ENCODE measurements around the gene DPP6.

Gene DPP6

GRCh38 chr7:154324196-154324595, 272.0 kb downstream of the DPP6 start:
- TF ChIP-seq CTCF (IDR thresholded peaks at IDR 0.05; ENCODE audit: control insufficient read depth, extremely low read depth, insufficient read depth) = no peak
- no peak for DNase-seq (ENCODE audit: low read depth)

GRCh38 chr7:154326421-154326820, 274.2 kb downstream of the DPP6 start:
- no peak for DNase-seq (ENCODE audit: low read depth)
- TF ChIP-seq CTCF (IDR thresholded peaks at IDR 0.05; ENCODE audit: control insufficient read depth, extremely low read depth, insufficient read depth) = no peak
- no peak overlapping the region for H3K4me3 ChIP-seq (ENCODE audit: low read depth, low read length)

More at GRCh38 chr7:154324196-154324595, 272.0 kb downstream of the DPP6 start:
- no peak overlapping the region for H3K4me3 ChIP-seq (ENCODE audit: low read depth, low read length)

GRCh38 chr7:154330318-154330717, 278.1 kb downstream of the DPP6 start:
- no peak for DNase-seq (ENCODE audit: low read depth)
- no peak overlapping the region for H3K4me3 ChIP-seq (ENCODE audit: low read depth, low read length)
- TF ChIP-seq CTCF (IDR thresholded peaks at IDR 0.05; ENCODE audit: control insufficient read depth, extremely low read depth, insufficient read depth) = no peak

- TF ChIP-seq CTCF (IDR thresholded peaks at IDR 0.05; ENCODE audit: control insufficient read depth, extremely low read depth, insufficient read depth) = no peak
- no peak overlapping the region for H3K4me3 ChIP-seq (ENCODE audit: low read depth, low read length)
- DNase-seq (ENCODE audit: low read depth) = no peak
Measured at GRCh38 chr7:154332811-154333580, 280.8 kb downstream of the DPP6 start.

- no peak for TF ChIP-seq CTCF (IDR thresholded peaks at IDR 0.05; ENCODE audit: control insufficient read depth, extremely low read depth, insufficient read depth)
- no peak overlapping the region for H3K4me3 ChIP-seq (ENCODE audit: low read depth, low read length)
- DNase-seq (ENCODE audit: low read depth) = no peak
Measured at GRCh38 chr7:154336295-154336694, 284.1 kb downstream of the DPP6 start.

- H3K4me3 ChIP-seq (ENCODE audit: low read depth, low read length) = no peak overlapping the region
- no peak for DNase-seq (ENCODE audit: low read depth)
- no peak for TF ChIP-seq CTCF (IDR thresholded peaks at IDR 0.05; ENCODE audit: control insufficient read depth, extremely low read depth, insufficient read depth)
Measured at GRCh38 chr7:154338701-154339506, 286.7 kb downstream of the DPP6 start.

Measured in LNCaP clone FGC (cell line).